GM18907 (cell line): ENCODE data around the gene RBM6.

Source experiments
- ATAC-seq: cut with Tn5 transposase; IDR thresholded peaks from one replicate; pipeline ENCODE4 v1.9.1; 2021; ENCODE audit warnings: mild to moderate bottlenecking, moderate library complexity; ENCODE audit not compliant: unreplicated experiment

RBM6 gene

DNA sequence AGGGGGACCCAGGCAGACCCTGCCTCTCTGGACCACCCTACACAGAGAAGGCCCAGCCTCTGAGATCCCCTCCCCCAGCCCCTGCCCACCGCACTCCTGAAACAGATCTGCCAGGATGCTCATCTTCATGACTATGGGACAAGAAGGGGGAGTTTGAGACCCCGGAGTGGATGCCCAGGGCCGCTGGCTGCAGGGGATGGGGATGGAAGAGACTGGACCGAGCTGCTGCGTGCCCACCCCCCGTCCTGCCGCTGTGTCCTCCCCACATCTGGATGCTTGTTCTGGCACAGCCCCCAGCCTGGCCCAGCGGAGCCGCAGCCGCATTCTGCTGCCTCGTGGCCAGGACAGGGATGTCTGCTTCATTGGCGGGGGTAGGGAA lies 184.8 kb downstream of the RBM6 start:
- no peak for ATAC-seq

DNA sequence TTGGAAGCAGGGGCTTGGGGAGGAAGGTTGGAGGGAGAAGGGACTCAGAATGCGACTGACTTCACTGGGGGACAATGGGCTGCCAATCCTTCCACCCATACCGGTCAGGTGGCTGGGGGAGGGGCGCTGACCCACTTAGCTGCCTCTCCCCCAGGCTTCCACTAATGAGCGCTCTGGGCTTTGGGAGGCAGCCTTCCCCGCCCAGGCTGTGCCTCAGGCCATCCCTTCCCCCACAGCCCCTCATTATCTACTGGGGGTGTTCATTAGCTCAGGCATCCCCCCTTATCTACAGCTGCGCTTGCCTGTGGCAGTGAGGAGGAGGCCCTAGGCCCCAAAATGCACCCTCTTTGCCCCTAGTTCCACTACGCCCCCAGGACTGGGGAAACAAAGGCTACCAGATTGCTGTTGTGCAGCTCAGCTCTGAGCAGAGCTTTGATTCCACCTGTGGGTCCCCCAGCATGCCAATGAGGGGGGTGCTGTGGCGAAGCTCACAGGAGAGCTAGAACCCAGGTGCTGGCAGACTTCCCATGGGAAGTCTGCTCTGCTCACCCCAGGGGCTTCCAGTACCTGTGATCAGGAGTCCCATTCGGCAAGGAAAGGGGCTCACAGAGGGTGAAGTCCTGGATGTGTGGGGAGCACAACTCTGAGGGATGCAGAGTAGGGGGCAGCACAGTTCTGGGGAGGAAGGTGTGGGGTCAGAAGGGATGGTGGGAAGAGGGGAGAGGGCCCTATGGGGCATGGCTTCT lies 185.8 kb downstream of the RBM6 start:
- ATAC-seq, result no peak

DNA sequence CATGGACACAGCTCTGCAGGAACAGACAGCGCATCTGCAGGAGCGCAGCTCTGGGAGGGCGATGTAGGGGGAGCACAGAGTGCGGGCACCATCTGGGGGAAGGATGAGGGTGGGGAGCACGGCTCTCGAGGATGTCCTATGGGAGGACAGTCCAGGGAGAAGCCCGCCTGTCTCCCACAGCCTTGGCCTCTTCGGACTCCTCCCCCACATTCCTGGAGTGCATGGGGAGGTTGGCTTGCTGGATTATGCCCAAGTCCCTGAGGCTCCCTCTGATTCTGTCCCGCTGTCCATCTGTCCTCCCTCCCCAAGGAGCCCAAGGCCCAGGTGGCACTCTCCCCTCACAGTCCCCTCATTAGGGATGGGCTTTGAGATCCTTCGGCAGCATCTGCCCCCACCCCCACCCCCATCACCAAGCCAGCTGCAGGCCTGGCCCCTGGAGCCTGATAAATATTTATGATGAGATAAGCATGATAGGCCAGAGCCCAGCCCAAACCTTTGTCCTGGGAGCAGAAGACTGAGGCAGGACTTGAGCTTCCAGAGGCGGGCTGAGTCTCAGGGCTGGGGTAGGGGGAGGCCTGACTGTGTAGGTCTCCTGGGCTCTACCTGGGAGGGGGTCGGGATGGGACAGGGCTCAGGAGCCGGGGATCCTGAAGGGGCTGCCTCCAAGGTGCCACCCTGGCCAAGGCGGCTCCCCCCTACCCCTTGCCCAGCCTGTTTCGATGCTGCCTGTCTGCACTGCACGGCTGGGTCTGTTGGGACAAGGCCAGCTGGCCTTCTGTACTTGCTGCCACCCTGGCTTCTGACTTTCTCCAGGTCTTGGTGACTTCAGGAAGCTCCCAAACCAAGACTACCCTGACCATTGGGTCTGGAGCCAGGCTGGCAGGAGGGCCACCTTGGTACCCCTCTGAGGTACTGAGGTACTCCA lies 186.6 kb downstream of the RBM6 start:
- no peak for ATAC-seq
